Neural cell (in vitro differentiated cells): ENCODE results near the gene CDY1B.
"Not testable (repeated sequence)": the region's sequence is repeated elsewhere in the genome, so short reads cannot be mapped to it uniquely, and the experiment has no call there.

Source experiments
- CTCF ChIP-seq: fragments of 450-650 bp; IDR thresholded peaks from 2 replicates; pipeline ENCODE4 v1.5.1; 2014; ENCODE audit warnings: antibody characterized with exemption, mild to moderate bottlenecking, moderate library complexity; ENCODE audit not compliant: poor library complexity, severe bottlenecking
- EZH2 ChIP-seq: fragments of 200-600, 300-800 bp; shearing (Covaris generic), sonication (generic); IDR thresholded peaks from 2 replicates; pipeline ENCODE4 v1.6.1; 2014; ENCODE audit warnings: antibody characterized with exemption, low read length, borderline replicate concordance, mild to moderate bottlenecking; ENCODE audit not compliant: insufficient read depth, poor library complexity, severe bottlenecking
- POLR2AphosphoS5 ChIP-seq: IDR thresholded peaks from 2 replicates; pipeline ENCODE4 v1.6.1; 2012
- RAD21 ChIP-seq: fragments of 450-650 bp; conservative IDR thresholded peaks from 2 replicates; pipeline ENCODE4 v1.6.1; 2014; ENCODE audit warnings: antibody characterized with exemption, mild to moderate bottlenecking, moderate library complexity
- REST ChIP-seq: IDR thresholded peaks from 2 replicates; pipeline ENCODE4 v1.6.1; 2012; ENCODE audit warnings: borderline replicate concordance

GRCh38 chrY:24049525-24049924 lies 1.7 kb upstream of the CDY1B start:
- TF ChIP-seq EZH2, CTCF, REST, POLR2AphosphoS5, RAD21: not testable (repeated sequence)
